ENCODE results near the gene ROCK2. TPM values are rescaled to one million over a fixed set of nuclear protein-coding genes. Genes with fewer than 3 reads are reported as not detected.

ROCK2 gene
- total and polyA plus RNA-seq, 9 of the 15 experiments (the other 6 are each of a cell fraction or from before 2014, with no cell fraction given) = 4.9 to 30.6 (median 14.3) TPM

DNA sequence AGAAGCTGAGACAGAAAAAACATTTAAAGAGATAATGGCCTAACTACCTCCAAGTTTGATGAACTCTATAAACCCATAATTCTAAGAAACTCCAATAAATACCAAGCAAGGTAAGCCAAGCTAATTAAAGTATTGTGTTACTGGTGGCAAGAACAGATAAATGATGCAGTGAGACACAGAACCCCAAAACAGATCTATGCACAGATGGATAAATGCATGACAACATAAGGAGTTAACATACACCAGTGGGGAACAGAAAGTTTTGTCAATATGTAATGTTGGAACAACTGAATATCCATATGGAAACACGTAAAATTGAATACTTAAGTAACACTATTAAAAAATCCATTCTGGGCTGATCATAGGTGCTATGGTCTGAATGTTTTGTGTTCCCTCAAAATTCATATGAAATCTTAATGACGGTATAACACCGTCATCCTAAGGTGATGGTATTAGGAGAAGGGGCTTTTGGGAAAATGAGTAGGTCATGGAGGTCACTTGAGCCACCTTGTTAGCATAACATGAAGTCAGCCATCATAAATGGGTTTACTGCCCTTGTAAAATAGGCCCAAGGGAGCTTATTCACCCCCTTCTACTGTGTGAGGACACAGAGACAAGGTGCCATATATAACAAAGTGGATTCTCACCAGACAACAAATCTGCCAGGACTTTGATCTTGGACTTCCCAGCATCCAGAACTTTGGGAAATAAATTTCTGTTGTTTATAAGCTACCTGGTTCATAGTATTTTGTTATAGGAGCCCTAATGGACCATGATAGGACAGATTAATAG, 102.8 kb downstream of the ROCK2 start:
- no peak overlapping the region for H3K27ac ChIP-seq (ENCODE audit: extremely low read depth, low read depth, low read length)
- DNase-seq (ENCODE audit: extremely low read depth in 1 of 4, low spot score in 3 of 4) = no peak
- no peak overlapping the region for H3K4me3 ChIP-seq
- H4K20me1 ChIP-seq (replicated peaks; ENCODE audit: control insufficient read depth, insufficient read depth, low read length) = no peaks in the 10 kb centered on the region; the same call in 1 of the 2 replicates
- BruUV-seq (replicated peaks) = no TSS peak
- in situ Hi-C loops (cut with MboI) (loop anchor here (25.0 kb wide), 1 partner anchor 171 kb away; no protein-coding TSS in a partner anchor), intact Hi-C loops (cut with micrococcal nuclease) (no loop called here)
- WGBS (ENCODE audit: insufficient coverage, low coverage, missing lambda C conversion rate) = 84% methylated on average over 3 of the region's 3 CpGs
- H3K79me2 ChIP-seq (ENCODE audit: control insufficient read depth, insufficient read depth, low read length) = peaks cover 1% of the 10 kb centered on the region; the same call in 2 of the 3 replicates
- TF ChIP-seq SIX5 (IDR thresholded peaks at IDR 0.05; ENCODE audit: borderline replicate concordance in 1 of 2, insufficient read depth in 1 of 2, low read depth in 1 of 2, low read length in 2 of 2) (0 out of 4 replicates have a peak, but pooled peaks of 1 of the 2 experiments have one; percentile 3), NCOR1 (IDR thresholded peaks at IDR 0.05) (no peak), FOXK1 (CRISPR knock-in tag; IDR thresholded peaks at IDR 0.05; ENCODE audit: borderline replicate concordance) (no peak)
- ATAC-seq = no peak; the same call in 2 of the 3 replicates
- H3K4me1 ChIP-seq (replicated peaks in 1 of 2; ENCODE audit: control insufficient read depth in 2 of 2, insufficient read depth in 2 of 2, low read length in 2 of 2) = peaks cover 0 to 6% of the 10 kb centered on the region in 2 experiments; a peak in 2 of 5 replicates
- ChIA-PET CTCF (ENCODE audit: low intra/inter-chr PET ratio) (no interaction called here), POLR2A (interaction anchor here (0.6 to 1.0 kb wide), 3 partner anchors 9 to 72 kb away, joined by 3 to 4 read pairs (median 3); no protein-coding TSS in a partner anchor)
- no peak overlapping the region for H3K4me2 ChIP-seq (ENCODE audit: insufficient read depth, low read length)
- H3K9ac ChIP-seq (ENCODE audit: insufficient read depth in 1 of 2, low read depth in 2 of 2, low read length in 2 of 2) = no peak overlapping the region
- no peaks in the 10 kb centered on the region for H3K9me1 ChIP-seq (ENCODE audit: control insufficient read depth, insufficient read depth, low read length)
- no peak overlapping the region for H2AFZ ChIP-seq (ENCODE audit: low read depth, low read length)
- no peak for FAIRE-seq
- H3K9me3 ChIP-seq (replicated peaks; ENCODE audit: control insufficient read depth, insufficient read depth, low read depth, low read length) = no peaks in the 10 kb centered on the region
- H3K36me3 ChIP-seq (ENCODE audit: control insufficient read depth, insufficient read depth, low read length) = no peaks in the 10 kb centered on the region
- no peaks in the 10 kb centered on the region for H3K27me3 ChIP-seq (ENCODE audit: control insufficient read depth in 2 of 2, insufficient read depth in 2 of 2, low read length in 2 of 2)
